SK-N-SH treated with all-trans-retinoic acid at 6 μM for 48 hours (cell line): ENCODE data around the gene TRMT112.

Experiments
- ATAC-seq: fragments of 200-7000 bp; cut with Tn5 transposase; 3 replicates; pipeline ENCODE4 v1.9.1; 2020; ENCODE audit warnings: mild to moderate bottlenecking, moderate library complexity
- ARNTL ChIP-seq: fragments of 450-650 bp; formaldehyde crosslinking; IDR thresholded peaks from 2 replicates; pipeline ENCODE4 v1.5.0; 2020; ENCODE audit warnings: low read depth, mild to moderate bottlenecking, moderate library complexity, borderline replicate concordance
- BACH2 ChIP-seq: fragments of 250-450 bp; sonication (Bioruptor Pico); IDR thresholded peaks from 2 replicates; pipeline ENCODE4 v1.9.0; 2021; ENCODE audit warnings: mild to moderate bottlenecking, borderline replicate concordance
- ESRRG ChIP-seq: fragments of 250-450 bp; sonication (Bioruptor Pico); IDR thresholded peaks from 2 replicates; pipeline ENCODE4 v1.6.1; 2021; ENCODE audit warnings: mild to moderate bottlenecking
- GLIS3 ChIP-seq: fragments of 250-450 bp; sonication (Bioruptor Pico); IDR thresholded peaks from 2 replicates; pipeline ENCODE4 v1.5.0; 2020; ENCODE audit warnings: mild to moderate bottlenecking, moderate library complexity
- ISL1 ChIP-seq: fragments of 250-450 bp; sonication (Bioruptor Pico); IDR thresholded peaks from 2 replicates; pipeline ENCODE4 v2.1.2; 2022; ENCODE audit warnings: mild to moderate bottlenecking, moderate library complexity
- OSR1 ChIP-seq: fragments of 250-450 bp; sonication (Bioruptor Pico); IDR thresholded peaks from 2 replicates; pipeline ENCODE4 v1.8.0; 2022; ENCODE audit warnings: moderate library complexity, mild to moderate bottlenecking, inconsistent platforms
- PPARA ChIP-seq: fragments of 250-450 bp; sonication (Bioruptor Pico); IDR thresholded peaks from 2 replicates; pipeline ENCODE4 v1.5.0; 2020; ENCODE audit warnings: mild to moderate bottlenecking, borderline replicate concordance
- SNAI2 ChIP-seq: fragments of 250-450 bp; sonication (Bioruptor Pico); IDR thresholded peaks from 2 replicates; pipeline ENCODE4 v1.5.0; 2020; ENCODE audit warnings: mild to moderate bottlenecking, moderate library complexity
- TOX ChIP-seq: fragments of 250-450 bp; sonication (Bioruptor Pico); IDR thresholded peaks from 2 replicates; pipeline ENCODE4 v1.8.0; 2021; ENCODE audit warnings: mild to moderate bottlenecking, moderate library complexity, borderline replicate concordance
- ZC3H10 ChIP-seq: fragments of 250-450 bp; sonication (Bioruptor Pico); IDR thresholded peaks from 2 replicates; pipeline ENCODE4 v1.5.1; 2021; ENCODE audit warnings: mild to moderate bottlenecking, moderate library complexity
- ZFP3 ChIP-seq: fragments of 250-450 bp; sonication (Bioruptor Pico); IDR thresholded peaks from 2 replicates; pipeline ENCODE4 v1.5.0; 2020; ENCODE audit warnings: mild to moderate bottlenecking, moderate library complexity
- ZFP30 ChIP-seq: fragments of 450-650 bp; formaldehyde crosslinking; IDR thresholded peaks from 2 replicates; pipeline ENCODE4 v1.5.0; 2022; ENCODE audit warnings: mild to moderate bottlenecking, moderate library complexity
- ZNF565 ChIP-seq: fragments of 450-650 bp; formaldehyde crosslinking; conservative IDR thresholded peaks from 2 replicates; pipeline ENCODE4 v1.5.0; 2020; ENCODE audit warnings: low read depth, mild to moderate bottlenecking, moderate library complexity
- ZNF70 ChIP-seq: fragments of 450-650 bp; formaldehyde crosslinking; IDR thresholded peaks from 2 replicates; pipeline ENCODE4 v1.5.0; 2020; ENCODE audit warnings: mild to moderate bottlenecking, moderate library complexity
- ZNF8 ChIP-seq: fragments of 450-650 bp; formaldehyde crosslinking; IDR thresholded peaks from 2 replicates; pipeline ENCODE4 v1.5.0; 2020; ENCODE audit warnings: mild to moderate bottlenecking, moderate library complexity
- TF ChIP-seq, protein P1 (sequence below): fragments of 250-450 bp; sonication (Bioruptor Pico); IDR thresholded peaks from 2 replicates; pipeline ENCODE4 v1.5.0; 2020; ENCODE audit warnings: mild to moderate bottlenecking, moderate library complexity
- TF ChIP-seq, protein P2 (sequence below): fragments of 250-450 bp; sonication (Bioruptor Pico); IDR thresholded peaks from 2 replicates; pipeline ENCODE4 v1.8.0; 2020; ENCODE audit warnings: mild to moderate bottlenecking, moderate library complexity, borderline replicate concordance
- TF ChIP-seq, protein P3 (sequence below): fragments of 250-450 bp; sonication (Bioruptor Pico); IDR thresholded peaks from 2 replicates; pipeline ENCODE4 v1.8.0; 2021; ENCODE audit warnings: low read depth, mild to moderate bottlenecking, moderate library complexity, borderline replicate concordance

Gene TRMT112

DNA sequence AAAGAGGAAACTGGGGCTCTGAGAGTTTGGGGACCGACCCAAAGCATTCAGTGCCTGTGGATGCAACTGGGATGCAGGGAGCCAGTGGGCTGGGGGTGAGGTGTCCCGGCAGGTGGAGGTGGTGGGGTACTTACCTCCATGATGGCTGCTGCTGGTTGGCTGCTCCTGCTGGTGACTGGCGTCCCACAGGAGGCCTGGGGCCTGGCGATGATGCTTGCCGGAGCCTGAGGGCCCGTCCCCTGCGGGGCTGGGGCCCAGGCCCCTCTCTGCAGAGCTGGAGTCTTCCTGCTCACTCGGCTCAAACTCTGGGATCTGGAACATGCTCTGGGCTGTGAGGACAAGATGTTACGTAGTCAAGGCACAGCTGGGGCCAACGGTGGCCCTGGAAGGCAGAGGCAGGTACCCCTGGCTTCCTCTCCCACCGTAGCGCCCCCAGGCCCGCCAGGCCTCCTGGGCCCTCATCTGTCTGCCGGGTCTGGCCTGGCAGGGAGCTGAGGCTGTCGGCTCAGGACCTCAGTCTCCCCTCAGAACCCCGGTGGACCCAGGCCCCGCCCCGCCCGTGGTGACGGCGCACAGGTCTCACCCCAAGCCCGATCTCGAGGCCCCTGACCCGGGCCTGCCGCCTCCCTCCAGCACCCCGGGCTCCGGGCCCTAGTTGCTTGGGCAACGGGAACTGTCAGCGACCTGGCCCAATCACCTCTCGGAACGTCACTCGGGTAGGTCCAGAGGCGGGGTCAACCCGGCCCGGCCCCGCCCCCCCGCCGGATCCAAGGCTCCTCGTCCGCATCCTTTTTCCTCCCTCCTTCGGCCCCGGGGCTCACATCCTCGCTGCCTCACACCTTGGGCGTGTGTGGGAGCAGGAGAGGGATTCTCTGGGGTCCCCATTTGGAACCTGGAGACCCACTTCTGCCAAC lies 33.1 kb downstream of the TRMT112 start, which contains the start of gene BAD:
BAD (minus strand) TSS at position 618 of the 914 bp plus-strand sequence; CDS start at position 321, 297 bp downstream.
- TF ChIP-seq ISL1 = no peak
- no peak for TF ChIP-seq ZNF8 (CRISPR knock-in tag)
- no peak for TF ChIP-seq OSR1
- TF ChIP-seq ZC3H10 (CRISPR knock-in tag) = no peak
- no peak for TF ChIP-seq PPARA (CRISPR knock-in tag)
- TF ChIP-seq, protein P1, sequence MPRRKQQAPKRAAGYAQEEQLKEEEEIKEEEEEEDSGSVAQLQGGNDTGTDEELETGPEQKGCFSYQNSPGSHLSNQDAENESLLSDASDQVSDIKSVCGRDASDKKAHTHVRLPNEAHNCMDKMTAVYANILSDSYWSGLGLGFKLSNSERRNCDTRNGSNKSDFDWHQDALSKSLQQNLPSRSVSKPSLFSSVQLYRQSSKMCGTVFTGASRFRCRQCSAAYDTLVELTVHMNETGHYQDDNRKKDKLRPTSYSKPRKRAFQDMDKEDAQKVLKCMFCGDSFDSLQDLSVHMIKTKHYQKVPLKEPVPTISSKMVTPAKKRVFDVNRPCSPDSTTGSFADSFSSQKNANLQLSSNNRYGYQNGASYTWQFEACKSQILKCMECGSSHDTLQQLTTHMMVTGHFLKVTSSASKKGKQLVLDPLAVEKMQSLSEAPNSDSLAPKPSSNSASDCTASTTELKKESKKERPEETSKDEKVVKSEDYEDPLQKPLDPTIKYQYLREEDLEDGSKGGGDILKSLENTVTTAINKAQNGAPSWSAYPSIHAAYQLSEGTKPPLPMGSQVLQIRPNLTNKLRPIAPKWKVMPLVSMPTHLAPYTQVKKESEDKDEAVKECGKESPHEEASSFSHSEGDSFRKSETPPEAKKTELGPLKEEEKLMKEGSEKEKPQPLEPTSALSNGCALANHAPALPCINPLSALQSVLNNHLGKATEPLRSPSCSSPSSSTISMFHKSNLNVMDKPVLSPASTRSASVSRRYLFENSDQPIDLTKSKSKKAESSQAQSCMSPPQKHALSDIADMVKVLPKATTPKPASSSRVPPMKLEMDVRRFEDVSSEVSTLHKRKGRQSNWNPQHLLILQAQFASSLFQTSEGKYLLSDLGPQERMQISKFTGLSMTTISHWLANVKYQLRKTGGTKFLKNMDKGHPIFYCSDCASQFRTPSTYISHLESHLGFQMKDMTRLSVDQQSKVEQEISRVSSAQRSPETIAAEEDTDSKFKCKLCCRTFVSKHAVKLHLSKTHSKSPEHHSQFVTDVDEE (CRISPR knock-in tag) = no peak
- TF ChIP-seq ZFP3 (CRISPR knock-in tag) = no peak
- no peak for TF ChIP-seq ZFP30 (CRISPR knock-in tag)
- TF ChIP-seq BACH2 (CRISPR knock-in tag) = no peak
- TF ChIP-seq ZNF70 (CRISPR knock-in tag) = no peak
- TF ChIP-seq ZNF565 (CRISPR knock-in tag) = no peak
- no peak for TF ChIP-seq GLIS3
- TF ChIP-seq, protein P2, sequence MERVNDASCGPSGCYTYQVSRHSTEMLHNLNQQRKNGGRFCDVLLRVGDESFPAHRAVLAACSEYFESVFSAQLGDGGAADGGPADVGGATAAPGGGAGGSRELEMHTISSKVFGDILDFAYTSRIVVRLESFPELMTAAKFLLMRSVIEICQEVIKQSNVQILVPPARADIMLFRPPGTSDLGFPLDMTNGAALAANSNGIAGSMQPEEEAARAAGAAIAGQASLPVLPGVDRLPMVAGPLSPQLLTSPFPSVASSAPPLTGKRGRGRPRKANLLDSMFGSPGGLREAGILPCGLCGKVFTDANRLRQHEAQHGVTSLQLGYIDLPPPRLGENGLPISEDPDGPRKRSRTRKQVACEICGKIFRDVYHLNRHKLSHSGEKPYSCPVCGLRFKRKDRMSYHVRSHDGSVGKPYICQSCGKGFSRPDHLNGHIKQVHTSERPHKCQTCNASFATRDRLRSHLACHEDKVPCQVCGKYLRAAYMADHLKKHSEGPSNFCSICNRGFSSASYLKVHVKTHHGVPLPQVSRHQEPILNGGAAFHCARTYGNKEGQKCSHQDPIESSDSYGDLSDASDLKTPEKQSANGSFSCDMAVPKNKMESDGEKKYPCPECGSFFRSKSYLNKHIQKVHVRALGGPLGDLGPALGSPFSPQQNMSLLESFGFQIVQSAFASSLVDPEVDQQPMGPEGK = no peak
- TF ChIP-seq ARNTL (CRISPR knock-in tag) = no peak
- peak; percentile 91 for ATAC-seq

GRCh38 chr11:64283092-64283491 lies 34.3 kb downstream of the TRMT112 start:
- ATAC-seq = no peak
- TF ChIP-seq, protein P3, sequence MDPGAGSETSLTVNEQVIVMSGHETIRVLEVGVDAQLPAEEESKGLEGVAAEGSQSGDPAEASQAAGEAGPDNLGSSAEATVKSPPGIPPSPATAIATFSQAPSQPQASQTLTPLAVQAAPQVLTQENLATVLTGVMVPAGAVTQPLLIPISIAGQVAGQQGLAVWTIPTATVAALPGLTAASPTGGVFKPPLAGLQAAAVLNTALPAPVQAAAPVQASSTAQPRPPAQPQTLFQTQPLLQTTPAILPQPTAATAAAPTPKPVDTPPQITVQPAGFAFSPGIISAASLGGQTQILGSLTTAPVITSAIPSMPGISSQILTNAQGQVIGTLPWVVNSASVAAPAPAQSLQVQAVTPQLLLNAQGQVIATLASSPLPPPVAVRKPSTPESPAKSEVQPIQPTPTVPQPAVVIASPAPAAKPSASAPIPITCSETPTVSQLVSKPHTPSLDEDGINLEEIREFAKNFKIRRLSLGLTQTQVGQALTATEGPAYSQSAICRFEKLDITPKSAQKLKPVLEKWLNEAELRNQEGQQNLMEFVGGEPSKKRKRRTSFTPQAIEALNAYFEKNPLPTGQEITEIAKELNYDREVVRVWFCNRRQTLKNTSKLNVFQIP = no peak
- TF ChIP-seq ZNF8 (CRISPR knock-in tag) (no peak), GLIS3 (no peak), ZFP30 (CRISPR knock-in tag) (no peak), ARNTL (CRISPR knock-in tag) (no peak), TOX (CRISPR knock-in tag) (no peak), ISL1 (no peak)

DNA sequence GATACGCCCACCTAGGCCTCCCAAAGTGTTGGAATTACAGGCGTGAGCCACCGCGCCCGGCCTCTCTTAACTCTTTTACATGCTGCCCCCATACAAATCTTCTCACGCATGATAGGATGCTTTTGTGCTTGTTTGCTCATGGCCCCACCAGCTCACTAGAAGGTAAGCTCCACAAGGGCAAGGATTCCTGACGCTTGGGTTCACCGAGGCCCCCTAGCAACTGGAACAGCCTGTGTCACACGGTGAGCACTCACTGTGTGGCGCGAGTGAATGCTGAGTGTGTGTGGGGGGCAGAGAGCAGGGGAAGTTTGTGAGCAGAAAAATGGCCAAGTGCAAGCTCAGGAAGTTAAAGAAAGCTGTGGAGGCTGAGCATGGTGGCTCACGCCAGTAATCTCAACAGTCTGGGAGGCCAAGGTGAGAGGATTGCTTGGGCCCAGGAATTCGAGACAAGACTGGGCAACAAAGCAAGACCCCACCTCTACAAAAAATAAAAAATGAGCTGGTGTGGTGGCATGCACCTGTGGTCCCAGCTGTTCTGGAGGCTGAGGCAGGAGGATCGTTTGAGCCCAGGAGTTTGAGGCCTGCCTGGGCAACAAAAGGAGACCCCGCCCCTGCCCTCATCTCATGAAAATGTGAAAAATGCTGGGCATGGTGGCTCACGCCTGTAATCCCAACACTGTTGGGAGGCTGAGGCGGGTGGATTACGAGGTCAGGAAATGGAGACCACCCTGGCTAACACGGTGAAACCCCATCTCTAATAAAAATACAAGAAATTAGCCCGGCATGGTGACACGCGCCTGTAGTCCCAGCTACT lies 35.2 kb downstream of the TRMT112 start:
- ATAC-seq = no peak
- no peak for TF ChIP-seq SNAI2 (CRISPR knock-in tag)
- TF ChIP-seq ZFP30 (CRISPR knock-in tag) = no peak
- TF ChIP-seq ARNTL (CRISPR knock-in tag) = no peak
- TF ChIP-seq ZNF70 (CRISPR knock-in tag) = no peak
- no peak for TF ChIP-seq ZFP3 (CRISPR knock-in tag)

- ATAC-seq = no peak
- TF ChIP-seq, protein P1 (CRISPR knock-in tag) = no peak
- TF ChIP-seq GLIS3 = no peak
- TF ChIP-seq ARNTL (CRISPR knock-in tag) = no peak
- no peak for TF ChIP-seq ZNF8 (CRISPR knock-in tag)
- no peak for TF ChIP-seq ESRRG (CRISPR knock-in tag)
Measured at GRCh38 chr11:64278576-64279190, 38.7 kb downstream of the TRMT112 start.
